Adipose tissue (tissue), 3 donors: ENCODE measurements around the gene FREM1. TPM values are rescaled to one million over a fixed set of nuclear protein-coding genes. Genes with fewer than 3 reads are reported as not detected.

Experiments used
- H3K27ac ChIP-seq: one replicate; pipeline ENCODE4 v1.5.1; 2013; ENCODE audit warnings: low read depth, low read length
- WGBS, 3 donors: extraction: QIAGEN DNeasy Blood & Tissue Kit; methylation state at CpG; one replicate each; pipeline ENCODE4 v1.1.7; 2013; 5-methylcytosine and 5-hydroxymethylcytosine counted together
- polyA plus RNA-seq, 3 donors: library from polyadenylated mRNA; stranded (reverse); fragments of 200-250 nt; gene quantifications; one replicate each; pipeline ENCODE4 v1.2.3, GENCODE V29; 2013
- donor health status: healthy with polysubstance abuse.
- donor health status: Bipolar disorder and iron deficiency.
- donor health status: healthy.

The FREM1 gene
- polyA plus RNA-seq, 3 donors, result 1.3 to 3.7 (median 1.7) TPM

- H3K27ac ChIP-seq, result no peak overlapping the region
- 82 to 93% (median 82%) methylated on average over 4 of the region's 4 CpGs for WGBS, 3 donors
Measured at GRCh38 chr9:14790628-14791027, 119.6 kb downstream of the FREM1 start.

- WGBS, 3 donors, result 83 to 96% (median 83%) methylated on average over 5 of the region's 5 CpGs
- no peak overlapping the region for H3K27ac ChIP-seq
Measured at GRCh38 chr9:14788846-14789245, 121.4 kb downstream of the FREM1 start.

GRCh38 chr9:14783358-14783757 is 126.9 kb downstream of the FREM1 start:
- 59 to 82% (median 74%) methylated on average over 4 of the region's 4 CpGs for WGBS, 3 donors
- no peak overlapping the region for H3K27ac ChIP-seq

- no peak overlapping the region for H3K27ac ChIP-seq
- WGBS, 3 donors, result 76 to 89% (median 78%) methylated on average over 8 of the region's 8 CpGs
Measured at GRCh38 chr9:14782286-14783051, 127.8 kb downstream of the FREM1 start.

- WGBS, 3 donors, result 86 to 94% (median 90%) methylated on average over 4 of the region's 4 CpGs
- H3K27ac ChIP-seq, result no peak overlapping the region
Measured at GRCh38 chr9:14780693-14781092, 129.5 kb downstream of the FREM1 start.

GRCh38 chr9:14780251-14780650 is 130.0 kb downstream of the FREM1 start:
- WGBS, 3 donors, result 60 to 85% (median 64%) methylated on average over 5 of the region's 5 CpGs

GRCh38 chr9:14779566-14780022 is 130.6 kb downstream of the FREM1 start:
- H3K27ac ChIP-seq, result no peak overlapping the region

More at GRCh38 chr9:14780251-14780650, 130.0 kb downstream of the FREM1 start:
- H3K27ac ChIP-seq, result no peak overlapping the region

GRCh38 chr9:14778565-14778964 is 131.7 kb downstream of the FREM1 start:
- H3K27ac ChIP-seq, result no peak overlapping the region
- 87 to 89% (median 87%) methylated on average over 6 of the region's 6 CpGs for WGBS, 3 donors

More at GRCh38 chr9:14779566-14780022, 130.6 kb downstream of the FREM1 start:
- WGBS, 3 donors, result 79 to 90% (median 82%) methylated on average over 11 of the region's 11 CpGs

- whole genome bisulfite sequencing, 3 donors, result 86 to 95% (median 93%) methylated on average over 7 of the region's 7 CpGs
Measured at GRCh38 chr9:14775917-14776316, 134.3 kb downstream of the FREM1 start.

GRCh38 chr9:14770592-14770991 is 139.6 kb downstream of the FREM1 start:
- H3K27ac ChIP-seq, result no peak overlapping the region
- WGBS, 3 donors, result 78 to 84% (median 80%) methylated on average over 7 of the region's 7 CpGs

More at GRCh38 chr9:14775917-14776316, 134.3 kb downstream of the FREM1 start:
- no peak overlapping the region for H3K27ac ChIP-seq

GRCh38 chr9:14769230-14769571 is 141.0 kb downstream of the FREM1 start:
- 41 to 52% (median 50%) methylated on average over 3 of the region's 3 CpGs for WGBS, 3 donors
- H3K27ac ChIP-seq, result no peak overlapping the region

GRCh38 chr9:14768405-14769229 is 141.6 kb downstream of the FREM1 start:
- WGBS, 3 donors, result 30 to 34% (median 32%) methylated on average over 8 of the region's 8 CpGs

GRCh38 chr9:14766299-14766698 is 143.9 kb downstream of the FREM1 start:
- no peak overlapping the region for H3K27ac ChIP-seq
- 81 to 90% (median 84%) methylated on average over 6 of the region's 6 CpGs for WGBS, 3 donors

More at GRCh38 chr9:14768405-14769229, 141.6 kb downstream of the FREM1 start:
- H3K27ac ChIP-seq, result no peak overlapping the region

- WGBS, 3 donors, result 81 to 93% (median 86%) methylated on average over 2 of the region's 2 CpGs
- no peak overlapping the region for H3K27ac ChIP-seq
Measured at GRCh38 chr9:14761584-14761983, 148.6 kb downstream of the FREM1 start.

- 0% methylated on average over 1 of the region's 1 CpG for WGBS, 3 donors
- no peak overlapping the region for H3K27ac ChIP-seq
Measured at GRCh38 chr9:14760060-14760459, 150.2 kb downstream of the FREM1 start.

GRCh38 chr9:14756291-14756690 is 153.9 kb downstream of the FREM1 start:
- WGBS, 3 donors, result 55 to 88% (median 79%) methylated on average over 1 of the region's 1 CpG

GRCh38 chr9:14752871-14753270 is 157.4 kb downstream of the FREM1 start:
- 91 to 98% (median 97%) methylated on average over 1 of the region's 1 CpG for WGBS, 3 donors
- no peak overlapping the region for H3K27ac ChIP-seq

More at GRCh38 chr9:14756291-14756690, 153.9 kb downstream of the FREM1 start:
- H3K27ac ChIP-seq, result no peak overlapping the region

GRCh38 chr9:14752271-14752670 is 158.0 kb downstream of the FREM1 start:
- no peak overlapping the region for H3K27ac ChIP-seq
- 35 to 62% (median 61%) methylated on average over 1 of the region's 1 CpG for WGBS, 3 donors

- no peak overlapping the region for H3K27ac ChIP-seq
Measured at GRCh38 chr9:14750821-14751220, 159.4 kb downstream of the FREM1 start.
